ENCODE data around the gene SRRM4.
"Not testable (repeated sequence)": the region's sequence is repeated elsewhere in the genome, so short reads cannot be mapped to it uniquely, and the experiment has no call there.

The SRRM4 gene

DNA sequence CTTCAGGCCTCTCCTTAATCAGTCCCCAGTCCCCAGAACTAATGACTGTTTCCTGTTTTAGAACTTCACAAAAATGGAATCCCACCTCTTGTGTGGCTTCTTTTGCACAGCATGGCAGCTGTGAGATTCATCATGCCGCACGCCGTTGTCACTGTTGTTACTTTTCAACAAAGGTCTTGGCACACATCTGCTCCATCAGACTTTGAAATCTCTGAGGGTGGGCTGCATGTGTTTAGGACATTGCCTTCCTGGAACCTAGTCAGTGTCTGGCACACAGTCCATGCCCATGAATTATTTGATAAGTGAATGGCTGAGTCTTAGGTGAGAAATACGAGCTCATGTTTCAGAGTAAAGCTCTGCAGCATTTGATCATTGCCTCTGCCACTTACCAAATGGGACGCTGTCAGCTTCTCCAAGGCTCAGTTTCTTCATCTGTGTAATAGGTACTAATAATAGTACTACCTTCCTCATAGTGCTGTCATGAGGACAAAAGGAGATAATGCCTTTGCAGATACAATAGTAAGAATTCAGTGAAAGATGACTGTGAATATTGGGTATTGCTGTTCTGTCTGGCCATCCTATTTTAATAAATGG is 90.4 kb downstream of the SRRM4 start:
- no peak for DNase-seq

DNA sequence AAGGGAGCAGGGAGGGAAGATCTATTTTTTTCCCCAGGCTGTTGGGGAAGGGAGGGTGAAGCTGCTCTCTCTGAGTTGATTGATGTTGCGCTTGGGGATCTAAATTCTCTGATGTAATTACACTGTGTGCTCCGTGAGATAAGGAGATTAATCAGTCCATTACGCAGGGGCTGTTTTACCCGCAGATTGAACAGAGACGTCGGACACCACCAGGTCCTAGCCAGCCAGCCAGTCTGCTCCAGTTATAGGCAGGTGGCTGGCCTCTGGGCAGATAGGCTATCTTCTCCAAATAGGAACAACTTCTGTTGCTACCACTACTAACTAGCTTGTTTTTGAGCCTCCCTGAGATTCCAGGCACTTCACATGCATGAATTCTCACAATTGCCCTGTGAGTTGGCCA is 91.1 kb downstream of the SRRM4 start:
- no peak for DNase-seq

DNA sequence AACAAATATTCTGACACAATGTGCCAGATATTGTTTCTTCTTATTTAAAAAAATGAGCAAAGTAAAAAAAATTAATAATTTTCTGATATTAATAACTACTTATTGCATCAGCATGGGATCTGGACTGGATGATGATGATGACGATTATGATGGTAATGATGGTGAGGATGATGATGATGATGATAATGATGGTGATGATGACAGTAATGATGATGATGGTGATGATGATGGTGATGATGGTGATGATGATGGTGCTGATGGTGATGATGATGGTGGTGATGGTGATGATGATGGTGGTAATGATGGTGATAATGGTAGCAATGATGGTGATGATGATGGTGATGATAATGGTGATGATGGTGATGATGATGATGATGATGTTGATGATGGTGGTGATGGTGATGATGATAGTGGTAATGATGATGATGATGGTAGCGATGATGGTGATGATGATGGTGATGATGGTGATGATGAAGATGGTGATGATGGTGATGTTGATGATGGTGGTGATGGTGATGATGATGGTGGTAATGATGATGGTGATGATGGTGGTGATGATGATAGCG is 94.0 kb downstream of the SRRM4 start:
- no peak for DNase-seq

DNA sequence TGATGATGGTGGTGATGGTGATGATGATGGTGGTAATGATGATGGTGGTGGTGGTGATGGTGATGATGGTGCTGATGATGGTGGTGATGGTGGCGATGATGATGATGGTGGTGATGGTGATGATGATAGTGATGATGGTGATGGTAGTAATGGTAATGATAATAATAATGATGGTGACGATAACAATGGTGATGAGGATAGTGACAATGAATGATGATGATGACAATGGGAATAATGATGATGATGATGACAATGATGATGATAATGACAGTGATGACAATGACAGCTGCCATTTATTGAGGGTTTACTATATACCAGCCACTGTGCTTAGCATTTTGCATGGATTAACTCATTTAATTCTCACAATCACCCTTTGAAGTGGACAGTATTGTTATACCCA is 94.6 kb downstream of the SRRM4 start:
- no peak for DNase-seq

DNA sequence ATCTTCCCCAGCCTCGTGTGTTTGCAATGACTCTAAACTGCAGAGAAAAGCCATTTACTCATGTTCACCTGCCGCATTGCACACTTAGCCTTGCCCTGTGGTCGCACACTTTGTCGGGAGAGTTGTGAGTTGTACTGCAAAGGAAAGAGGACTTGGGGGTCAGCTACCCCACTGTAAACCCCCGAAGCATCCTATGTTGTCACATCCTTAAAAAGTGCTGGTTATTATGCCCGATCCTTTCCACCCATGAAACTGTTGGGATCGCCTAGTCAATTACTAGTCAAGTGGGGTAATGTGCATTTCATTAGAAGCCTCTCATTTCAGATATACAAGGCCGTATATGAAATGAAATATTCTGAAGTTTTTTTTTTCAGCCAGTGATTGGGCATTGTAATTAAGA is 98.2 kb downstream of the SRRM4 start:
- DNase-seq, result no peak

DNA sequence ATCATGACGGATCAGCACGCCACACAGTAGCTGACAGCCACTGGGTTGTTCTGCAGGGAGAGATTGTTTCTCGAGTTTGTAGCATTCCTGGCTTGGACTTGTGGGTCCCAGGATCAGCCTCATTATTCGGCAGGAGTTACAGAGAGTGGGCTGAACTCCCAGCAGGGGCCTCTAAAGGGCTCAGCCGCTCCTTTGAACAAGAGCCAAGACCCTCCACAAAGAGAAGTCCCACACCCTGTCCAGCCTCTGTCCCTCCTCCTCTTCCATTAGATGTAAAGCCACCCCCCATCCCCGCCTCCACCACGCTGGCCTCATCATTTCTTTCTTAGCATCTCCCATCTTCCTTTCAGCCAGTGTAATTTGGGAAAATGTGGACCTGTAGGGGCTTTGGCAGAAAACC is 100.7 kb downstream of the SRRM4 start:
- DNase-seq, result no peak

DNA sequence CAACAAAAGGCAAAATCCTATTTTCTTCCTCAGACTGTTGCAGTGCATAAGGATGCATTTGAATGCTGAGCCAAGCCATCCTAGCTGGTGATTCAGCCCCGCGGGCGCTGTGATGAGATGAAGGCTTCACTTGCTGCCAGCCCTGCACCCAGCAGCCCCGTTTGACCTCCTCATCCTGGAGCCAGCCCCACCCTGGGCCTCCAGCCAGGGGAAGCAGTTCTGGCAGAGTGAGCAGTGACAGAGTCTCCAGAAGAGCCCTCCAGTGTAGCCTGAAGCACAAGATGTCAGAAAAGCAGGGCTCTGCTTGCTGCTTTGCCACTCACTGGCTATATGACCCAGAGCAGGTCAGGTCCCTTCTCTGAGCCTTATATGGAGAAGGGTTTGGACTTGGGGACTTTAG is 101.2 kb downstream of the SRRM4 start:
- DNase-seq, result no peak

DNA sequence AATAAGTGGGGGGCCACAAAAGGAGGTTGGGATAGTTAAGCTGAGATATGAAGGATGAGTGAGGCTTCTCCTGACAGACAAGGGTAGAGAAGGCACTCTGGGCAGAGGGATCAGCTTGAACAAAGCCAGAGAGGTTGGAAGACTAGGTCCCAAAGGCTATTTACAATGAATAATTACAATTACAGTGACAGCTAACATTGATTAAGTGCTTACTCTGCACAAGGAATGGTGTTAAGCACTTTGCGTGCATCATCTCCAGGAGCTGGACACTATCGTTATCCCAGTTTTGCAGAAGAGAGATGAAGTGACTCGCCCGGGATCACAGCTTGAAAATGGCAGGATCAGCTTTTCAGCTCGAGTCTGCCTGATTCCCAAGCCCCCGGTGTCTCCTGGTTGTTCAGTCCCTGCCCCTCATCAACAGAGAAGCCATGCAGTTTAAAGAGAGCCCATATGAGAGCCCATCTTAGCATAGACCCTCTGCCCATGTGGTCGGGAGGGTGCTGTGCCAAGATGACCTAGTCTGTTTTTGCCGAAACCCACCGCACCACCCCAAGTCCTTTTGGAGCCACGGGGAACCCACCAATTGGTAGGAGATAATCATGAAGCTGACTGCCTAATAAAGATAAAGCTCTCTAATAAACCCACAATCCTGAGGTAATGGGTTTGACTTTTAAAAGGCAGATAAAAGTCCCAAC is 107.5 kb downstream of the SRRM4 start:
- no peak for DNase-seq

DNA sequence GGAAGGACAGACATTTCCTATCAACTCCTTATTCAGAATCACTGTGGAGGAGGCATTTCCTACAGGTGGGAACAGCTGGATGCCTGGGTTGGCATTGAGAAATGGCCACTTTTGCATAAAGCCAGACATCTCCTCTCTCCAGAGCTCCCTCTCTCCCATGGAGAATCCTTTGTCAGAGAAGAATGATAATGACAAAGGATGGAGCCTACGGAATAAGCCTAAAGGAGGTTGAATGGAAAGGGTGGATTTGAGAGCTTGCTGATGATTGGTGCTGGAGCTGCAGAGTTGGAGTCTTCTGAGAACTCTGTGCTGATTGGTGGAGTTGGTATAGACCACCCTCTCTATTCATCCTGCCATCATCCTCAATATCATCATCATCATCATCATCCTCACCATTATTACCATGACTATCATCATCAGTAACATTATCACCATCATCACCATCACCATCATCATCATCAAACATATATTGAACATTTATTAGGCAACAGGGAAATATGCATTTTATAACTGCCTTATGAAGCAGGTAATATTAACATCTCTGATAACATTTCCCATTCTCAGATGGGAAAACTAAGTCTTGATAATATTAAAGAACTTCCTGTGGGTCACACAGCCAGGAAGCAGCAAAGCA is 108.2 kb downstream of the SRRM4 start:
- no peak for DNase-seq

DNA sequence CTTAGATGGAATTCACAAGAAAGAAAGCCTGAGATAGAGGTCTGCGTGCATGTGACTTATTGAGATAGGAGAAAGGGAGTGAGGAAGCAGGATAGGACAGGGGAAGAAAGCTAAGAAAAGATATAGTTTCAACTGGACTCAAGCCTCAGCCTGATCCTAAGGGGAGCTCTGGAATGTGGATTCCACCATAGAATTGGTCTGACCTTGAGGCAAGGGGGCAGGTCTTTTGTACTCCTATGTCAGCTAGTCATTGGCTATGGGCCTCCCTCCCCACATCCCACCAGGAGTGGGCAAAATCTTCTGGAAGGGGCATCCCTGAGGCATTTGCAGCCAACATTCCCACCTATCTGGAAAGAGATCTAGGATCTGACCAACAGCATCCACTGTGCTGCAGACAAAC is 108.9 kb downstream of the SRRM4 start:
- no peak for DNase-seq

DNA sequence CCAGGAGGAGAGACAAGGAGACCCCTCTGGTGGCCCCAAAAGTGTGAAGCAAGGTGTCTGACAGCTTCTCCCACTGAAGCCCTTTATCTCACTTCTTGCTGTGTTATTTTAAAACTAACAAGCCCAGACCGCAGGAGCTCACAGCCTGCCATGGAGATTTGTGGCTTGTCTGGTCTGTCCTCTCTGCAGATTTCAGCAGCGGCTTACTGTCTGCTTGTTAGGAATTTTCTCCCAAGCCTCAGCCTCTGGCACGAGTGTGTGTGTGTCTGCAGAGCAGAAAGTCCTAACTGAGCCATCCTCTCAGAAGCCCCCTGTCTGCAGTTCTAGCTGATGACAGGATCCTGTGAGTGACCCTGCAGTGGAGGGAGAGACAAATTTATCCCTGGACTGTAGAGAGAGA is 109.5 kb downstream of the SRRM4 start:
- no peak for DNase-seq

DNA sequence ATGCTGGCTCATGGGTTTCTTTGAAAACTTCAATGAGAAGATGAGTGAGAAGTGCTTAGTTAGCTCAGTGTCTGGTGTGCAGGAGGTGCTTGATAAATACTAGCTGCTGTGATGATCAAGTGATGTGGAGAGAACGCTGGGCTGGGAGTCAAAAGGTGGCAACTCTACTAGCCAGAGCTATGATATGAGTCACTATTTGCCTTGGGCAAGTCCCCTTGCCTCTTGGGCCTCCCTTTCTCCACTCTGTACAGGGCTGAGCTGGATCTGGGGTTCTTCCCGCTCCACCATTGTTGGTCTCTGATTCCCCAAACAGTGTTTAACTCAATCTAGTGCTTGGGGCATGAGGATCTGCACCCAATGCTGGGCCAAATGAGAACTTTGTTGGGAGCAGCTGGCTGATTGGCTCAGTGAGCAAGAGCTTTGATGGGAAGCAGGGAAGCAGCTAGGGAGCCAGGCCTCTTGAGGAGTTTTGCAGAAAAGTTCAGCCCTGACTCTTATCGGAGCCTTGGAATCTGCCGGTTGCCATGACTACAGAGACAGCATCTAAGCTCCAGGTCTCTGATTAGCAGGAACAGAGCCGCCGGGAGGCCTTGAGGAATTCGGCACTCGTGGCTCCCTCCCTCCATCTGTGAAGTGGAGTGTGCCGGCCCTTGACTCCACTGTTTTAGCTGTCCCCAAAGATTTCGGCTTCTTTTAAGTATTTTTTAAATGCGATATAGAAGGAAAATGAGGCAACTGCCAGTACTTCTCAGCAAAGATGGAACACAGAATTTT is 115.3 kb downstream of the SRRM4 start:
- no peak for DNase-seq

DNA sequence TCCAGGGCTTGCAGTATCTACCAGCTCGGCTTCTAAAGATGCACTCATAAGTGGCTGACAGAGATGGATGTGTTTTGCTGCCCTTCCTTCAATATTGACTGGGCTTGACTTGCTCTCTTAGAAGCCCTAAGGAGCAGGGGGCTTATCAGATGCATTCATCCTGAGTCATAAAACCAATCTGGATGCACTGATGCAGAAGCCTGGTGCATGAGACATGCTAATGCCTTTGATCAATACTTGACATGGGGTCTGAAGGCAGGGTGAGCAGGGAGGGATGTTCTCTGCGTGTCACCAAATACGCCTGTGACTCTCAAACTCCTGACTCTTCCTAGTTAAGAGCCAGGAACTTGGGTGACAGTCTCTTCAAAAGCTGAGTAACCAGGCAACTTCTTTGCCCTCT is 119.6 kb downstream of the SRRM4 start:
- no peak for DNase-seq

DNA sequence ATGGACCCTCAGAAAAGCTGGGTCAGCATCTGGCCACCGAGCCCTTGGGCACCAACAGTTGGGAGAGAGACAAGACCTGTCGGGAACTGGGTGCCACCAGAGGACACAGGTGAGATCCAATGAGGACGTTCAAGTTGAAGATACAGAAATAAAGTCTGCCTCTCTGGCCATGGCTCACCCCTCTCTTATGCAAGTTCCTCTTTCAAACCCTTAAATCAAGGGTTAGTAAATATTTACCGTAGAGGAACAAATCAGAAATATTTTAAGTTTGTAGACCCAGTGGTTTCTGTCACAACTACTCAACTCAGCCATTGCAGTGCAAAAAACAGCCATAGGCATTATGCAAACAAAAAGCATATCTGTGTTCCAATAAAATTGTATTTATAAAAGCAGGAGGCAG is 120.9 kb downstream of the SRRM4 start:
- DNase-seq, result no peak

DNA sequence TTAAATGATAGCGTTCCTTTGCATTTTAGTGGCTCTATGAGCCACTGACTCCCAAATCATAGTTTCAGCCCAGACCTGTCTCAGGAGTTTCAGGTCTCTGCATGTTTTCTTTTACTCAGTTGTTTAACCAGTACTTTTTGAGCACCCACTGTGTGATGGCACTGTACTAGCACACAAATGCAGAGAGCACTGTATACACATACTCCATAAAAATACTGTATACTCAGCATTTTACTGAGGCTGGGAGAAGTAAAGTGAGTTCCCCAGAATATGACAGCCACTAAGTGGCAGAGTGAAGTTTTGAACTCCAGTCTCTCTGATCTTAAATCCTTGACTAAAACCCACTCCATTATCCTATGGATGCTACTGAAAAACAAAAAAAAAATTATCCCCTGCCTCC is 121.4 kb downstream of the SRRM4 start:
- no peak for DNase-seq

DNA sequence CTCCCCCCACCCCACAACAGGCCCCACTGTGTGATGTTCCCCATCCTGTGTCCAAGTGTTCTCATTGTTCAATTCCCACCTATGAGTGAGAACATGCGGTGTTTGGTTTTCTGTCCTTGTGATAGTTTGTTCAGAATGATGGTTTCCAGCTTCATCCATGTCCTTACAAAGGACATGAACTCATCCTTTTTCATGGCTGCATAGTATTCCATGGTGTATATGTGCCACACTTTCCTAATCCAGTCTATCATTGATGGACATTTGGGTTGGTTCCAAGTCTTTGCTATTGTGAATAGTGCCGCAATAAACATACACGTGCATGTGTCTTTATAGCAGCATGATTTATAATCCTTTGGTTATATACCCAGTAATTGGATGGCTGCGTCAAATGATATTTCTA is 123.6 kb downstream of the SRRM4 start:
- not testable (repeated sequence) for DNase-seq

DNA sequence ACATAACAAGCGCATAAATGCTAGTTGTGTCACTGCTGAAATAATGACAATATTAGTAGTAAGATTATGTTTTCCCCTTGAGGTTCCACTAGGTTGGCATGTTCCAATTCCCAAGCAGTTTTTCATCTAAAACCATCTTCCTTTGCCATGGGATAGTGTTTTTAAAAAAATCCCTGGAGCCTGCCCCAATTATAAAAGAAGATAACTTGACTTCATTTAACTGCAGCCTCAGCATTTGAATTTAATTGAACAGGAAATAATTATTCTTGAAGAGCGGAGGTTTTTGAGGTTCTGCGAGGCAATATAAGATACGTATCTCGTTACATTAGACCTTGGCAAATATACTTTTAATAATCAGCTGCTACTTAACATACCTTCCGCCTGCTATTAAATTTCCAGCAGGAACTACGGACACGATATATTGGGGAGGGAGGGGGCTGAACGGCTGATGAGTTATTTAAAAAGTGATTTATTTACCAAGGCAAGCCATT is 132.2 kb downstream of the SRRM4 start:
- no peak for DNase-seq

DNA sequence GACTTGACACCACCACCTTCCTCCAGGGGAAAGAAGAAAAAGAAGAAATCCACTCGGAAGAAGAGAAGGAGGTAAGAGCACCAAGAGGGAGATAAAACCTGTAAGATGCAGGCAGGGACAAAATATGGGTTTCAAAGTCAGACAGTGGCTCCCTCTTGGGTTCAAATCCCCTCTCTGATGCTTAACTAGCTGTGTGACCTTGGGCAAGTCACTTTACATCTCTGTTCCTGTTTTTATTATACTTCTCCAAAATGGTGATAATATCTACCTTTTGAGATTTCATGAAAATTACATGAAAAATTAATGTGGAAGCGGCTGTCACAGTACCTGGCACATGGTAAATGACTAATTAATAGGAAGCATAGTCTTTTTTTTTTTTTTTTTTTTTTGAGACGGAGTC is 133.0 kb downstream of the SRRM4 start:
- DNase-seq, result no peak

DNA sequence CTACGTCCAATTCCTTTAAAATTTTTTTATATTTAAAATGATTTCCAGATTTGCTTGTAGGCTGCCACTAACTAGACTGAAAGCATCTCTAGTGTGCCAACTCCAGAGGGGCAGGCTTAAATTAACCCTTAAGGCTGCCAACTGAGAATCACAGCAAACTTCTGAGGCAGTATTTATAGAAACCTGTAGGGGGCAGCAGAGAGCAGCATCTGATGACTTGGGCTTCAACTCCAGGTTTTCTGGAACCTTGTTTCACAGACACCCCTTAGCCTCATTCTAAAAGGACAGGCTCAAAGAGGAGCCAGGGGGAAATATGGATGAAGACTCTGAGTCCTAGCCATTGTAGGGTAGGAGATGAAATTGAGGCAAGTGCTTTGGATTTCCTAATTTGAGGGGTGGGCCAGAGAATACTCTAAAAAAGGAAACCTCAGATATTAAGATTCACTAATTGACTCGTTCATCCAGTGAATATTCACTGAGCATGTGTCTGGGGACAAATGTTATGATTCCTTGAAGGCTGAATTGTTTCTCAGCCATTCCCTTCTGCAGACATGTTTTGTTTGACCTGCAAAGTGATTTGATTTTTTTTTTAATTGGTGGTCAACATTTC is 134.1 kb downstream of the SRRM4 start:
- DNase-seq, result peak; percentile 29

DNA sequence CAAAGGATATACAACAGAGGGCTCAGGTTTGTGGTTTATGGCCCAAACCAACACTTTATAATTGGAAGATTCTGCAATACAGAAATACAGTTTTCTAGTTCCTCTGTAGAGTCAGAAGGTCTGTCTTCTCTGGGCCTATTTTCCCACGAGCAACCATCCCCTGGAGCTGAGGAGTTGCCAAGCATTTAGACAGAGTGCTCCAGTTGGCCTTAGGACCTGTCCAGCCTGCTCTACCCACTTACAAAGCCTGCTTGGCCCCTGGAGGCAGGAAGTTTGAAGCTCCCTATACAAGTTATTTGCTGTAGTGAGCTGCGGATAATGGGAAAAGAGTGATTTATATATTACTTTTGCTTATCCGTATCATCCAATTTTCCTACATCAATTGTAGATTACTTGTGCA is 136.6 kb downstream of the SRRM4 start:
- DNase-seq, result no peak

DNA sequence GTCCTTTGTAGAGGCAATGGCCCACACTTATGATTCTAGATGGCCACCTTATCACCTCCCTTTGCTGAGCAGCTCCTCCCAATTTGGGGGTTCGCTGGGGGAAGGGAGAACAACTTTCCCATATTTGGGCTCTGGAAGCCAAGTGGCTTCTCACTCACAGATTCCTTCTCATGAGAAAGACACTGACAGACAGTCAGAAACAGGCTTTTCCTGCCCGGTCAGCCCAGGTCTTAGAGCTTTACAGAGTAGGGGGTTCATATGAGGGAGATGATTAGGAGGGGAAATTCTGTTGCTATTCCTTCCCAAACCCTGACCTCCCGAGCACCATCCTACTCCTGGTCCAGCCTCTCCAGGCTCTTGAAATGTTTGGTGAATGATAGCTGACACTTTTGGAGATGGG is 137.3 kb downstream of the SRRM4 start:
- DNase-seq, result no peak

DNA sequence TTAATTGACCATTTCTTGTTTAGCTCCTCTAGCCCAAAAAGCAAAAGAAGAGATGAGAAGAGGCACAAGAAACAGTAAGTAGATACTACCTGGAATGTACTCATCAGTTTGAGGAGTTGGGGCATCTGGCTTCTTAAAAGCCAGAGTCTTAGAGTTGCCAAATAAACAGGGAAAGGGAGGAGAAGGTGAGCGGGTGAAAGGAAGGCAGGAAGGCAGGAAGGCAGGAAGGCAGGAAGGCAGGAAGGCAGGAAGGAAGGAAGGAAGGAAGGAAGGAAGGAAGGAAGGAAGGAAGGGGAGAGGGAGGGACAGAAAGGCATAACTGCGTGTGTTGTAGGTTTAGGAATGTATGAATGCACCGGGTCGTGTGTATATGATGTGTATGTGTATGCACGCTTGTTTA is 140.7 kb downstream of the SRRM4 start:
- DNase-seq, result no peak

DNA sequence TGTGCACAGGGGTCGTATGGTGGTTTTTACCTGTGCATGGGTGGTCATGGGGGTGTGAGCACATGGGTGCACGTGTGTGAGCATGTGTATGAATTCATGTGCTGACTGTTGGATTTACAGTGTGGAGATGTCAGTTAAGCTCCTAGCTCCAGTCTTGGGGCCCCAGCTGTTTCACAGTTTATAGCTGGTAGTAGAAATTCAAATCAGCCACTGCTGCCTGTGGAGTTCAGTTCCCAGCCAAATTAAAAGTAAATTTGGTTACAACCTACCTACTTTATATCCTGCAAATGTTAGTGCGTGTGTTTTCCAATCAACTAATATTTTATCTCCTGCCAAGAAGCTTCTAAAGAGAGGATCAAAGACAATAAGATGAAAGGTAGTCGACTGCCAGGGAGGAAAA is 141.4 kb downstream of the SRRM4 start:
- DNase-seq, result no peak
